Measurements from ENCODE around the gene KLHL2. TPM values are rescaled to one million over a fixed set of nuclear protein-coding genes. Genes with fewer than 3 reads are reported as not detected.
A peak's percentile ranks its signal among the peaks of the same experiment; 100 is the strongest.
"Not testable (repeated sequence)": the region's sequence is repeated elsewhere in the genome, so short reads cannot be mapped to it uniquely, and the experiment has no call there.

Gene KLHL2
- total RNA-seq, 1 donor from 2014 or later: 31.4 TPM

- DNase-seq (ENCODE audit: low read depth): peak; percentile 42
Observed at GRCh38 chr4:165326831-165327210, 119.5 kb downstream of the KLHL2 start.

- DNase-seq (ENCODE audit: low read depth): peak; percentile 100
Observed at GRCh38 chr4:165327211-165328100, 120.1 kb downstream of the KLHL2 start, which contains the start of gene MSMO1. MSMO1 (plus strand) TSS chr4:165327669; CDS start chr4:165333371, 5,702 bp downstream.

GRCh38 chr4:165328101-165328425, 120.7 kb downstream of the KLHL2 start:
- no peak for DNase-seq (ENCODE audit: low read depth)

GRCh38 chr4:165328708-165329107, 121.3 kb downstream of the KLHL2 start:
- DNase-seq (ENCODE audit: low read depth): no peak

GRCh38 chr4:165330071-165330470, 122.7 kb downstream of the KLHL2 start:
- no peak for DNase-seq (ENCODE audit: low read depth)

GRCh38 chr4:165330666-165331065, 123.3 kb downstream of the KLHL2 start:
- no peak for DNase-seq (ENCODE audit: low read depth)

- no peak for DNase-seq (ENCODE audit: low read depth)
Observed at GRCh38 chr4:165331359-165331758, 124.0 kb downstream of the KLHL2 start.

- no peak for DNase-seq (ENCODE audit: low read depth)
Observed at GRCh38 chr4:165331823-165332222, 124.5 kb downstream of the KLHL2 start.

- no peak for DNase-seq (ENCODE audit: low read depth)
Observed at GRCh38 chr4:165332502-165332901, 125.1 kb downstream of the KLHL2 start.

GRCh38 chr4:165335163-165335703, 127.9 kb downstream of the KLHL2 start:
- DNase-seq (ENCODE audit: low read depth): no peak

- DNase-seq (ENCODE audit: low read depth): no peak
Observed at GRCh38 chr4:165336743-165337142, 129.4 kb downstream of the KLHL2 start.

GRCh38 chr4:165342340-165342739, 135.0 kb downstream of the KLHL2 start:
- DNase-seq (ENCODE audit: low read depth): not testable (repeated sequence)

- no peak for DNase-seq (ENCODE audit: low read depth)
Observed at GRCh38 chr4:165343353-165344191, 136.2 kb downstream of the KLHL2 start.

- DNase-seq (ENCODE audit: low read depth): no peak
Observed at GRCh38 chr4:165345666-165346417, 138.5 kb downstream of the KLHL2 start.

GRCh38 chr4:165347647-165348569, 140.5 kb downstream of the KLHL2 start:
- DNase-seq (ENCODE audit: low read depth): no peak

GRCh38 chr4:165351359-165352130, 144.2 kb downstream of the KLHL2 start:
- peak; percentile 52 for DNase-seq (ENCODE audit: low read depth)

- peak; percentile 17 for DNase-seq (ENCODE audit: low read depth)
Observed at GRCh38 chr4:165355900-165356300, 148.5 kb downstream of the KLHL2 start.

- peak; percentile 32 for DNase-seq (ENCODE audit: low read depth)
Observed at GRCh38 chr4:165359506-165359905, 152.1 kb downstream of the KLHL2 start.

GRCh38 chr4:165360041-165360695, 152.8 kb downstream of the KLHL2 start:
- DNase-seq (ENCODE audit: low read depth): peak; percentile 31
